T follicular helper cell (primary cell): ENCODE results near the gene DERA.
"Not testable (repeated sequence)": the region's sequence is repeated elsewhere in the genome, so short reads cannot be mapped to it uniquely, and the experiment has no call there.

Source experiments
- DNase-seq: peaks from one replicate; pipeline ENCODE4 v3.0.0-alpha.2; 2020; ENCODE audit warnings: low read depth

The DERA gene

DNA sequence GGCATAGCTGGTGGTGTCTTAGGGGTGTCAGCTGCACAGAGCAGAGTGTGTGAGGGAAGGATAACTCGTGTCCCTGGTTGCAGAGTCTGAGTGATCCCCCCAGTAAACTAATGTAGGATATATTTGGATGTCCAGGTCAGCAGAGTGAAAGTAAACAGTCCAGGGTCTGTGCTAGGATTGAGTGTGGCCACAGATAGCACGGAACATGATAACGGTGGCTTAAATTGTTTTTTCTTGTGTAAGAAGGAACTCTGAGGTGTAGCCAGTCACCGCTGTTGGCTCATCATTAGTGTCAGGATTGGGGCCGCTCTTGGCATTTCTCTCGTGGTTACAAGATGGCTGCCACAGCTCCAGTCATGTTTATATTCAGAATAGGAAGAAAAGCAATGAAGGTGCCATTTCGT, 97.3 kb downstream of the DERA start:
- DNase-seq = no peak

- no peak for DNase-seq
These were observed 101.0 kb downstream of the DERA start for GRCh38 chr12:16012117-16012516.

DNA sequence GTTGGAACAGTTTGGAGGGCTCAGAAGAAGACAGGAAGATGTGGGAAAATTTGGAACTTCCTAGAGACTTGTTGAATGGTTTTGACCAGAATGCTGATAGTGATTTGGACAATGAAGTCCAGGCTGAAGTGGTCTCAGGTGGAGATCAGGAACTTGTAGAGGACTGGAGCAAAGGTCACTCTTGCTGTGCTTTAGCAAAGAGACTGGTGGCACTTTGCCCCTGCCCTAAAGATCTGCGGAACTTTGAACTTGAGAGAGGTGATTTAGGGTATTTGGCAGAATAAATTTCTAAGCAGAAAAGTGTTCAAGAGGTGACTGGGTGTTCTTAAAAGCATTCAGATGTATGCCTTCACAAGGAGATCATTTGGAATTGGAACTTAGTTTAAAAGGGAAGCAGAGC, 102.6 kb downstream of the DERA start:
- not testable (repeated sequence) for DNase-seq

DNA sequence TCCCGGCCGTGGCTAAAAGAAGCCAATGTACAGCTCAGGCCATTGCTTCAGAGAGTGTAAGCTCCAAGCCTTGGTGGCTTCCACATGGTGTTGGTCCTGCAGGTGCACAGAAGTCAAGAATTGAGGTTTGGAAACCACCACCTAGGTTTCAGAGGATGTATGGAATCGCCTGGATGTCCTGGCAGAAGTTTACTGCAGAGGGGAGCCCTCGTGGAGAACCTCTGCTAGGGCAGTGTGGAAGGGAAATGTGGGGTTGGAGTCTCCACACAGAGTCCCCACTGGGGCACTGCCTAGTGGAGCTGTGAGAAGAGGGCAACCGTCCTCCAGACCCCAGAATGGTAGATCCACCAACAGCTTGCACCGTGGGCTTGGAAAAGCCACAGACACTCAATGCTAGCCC, 103.3 kb downstream of the DERA start:
- not testable (repeated sequence) for DNase-seq

GRCh38 chr12:16016748-16017147, 105.6 kb downstream of the DERA start:
- no peak for DNase-seq

DNA sequence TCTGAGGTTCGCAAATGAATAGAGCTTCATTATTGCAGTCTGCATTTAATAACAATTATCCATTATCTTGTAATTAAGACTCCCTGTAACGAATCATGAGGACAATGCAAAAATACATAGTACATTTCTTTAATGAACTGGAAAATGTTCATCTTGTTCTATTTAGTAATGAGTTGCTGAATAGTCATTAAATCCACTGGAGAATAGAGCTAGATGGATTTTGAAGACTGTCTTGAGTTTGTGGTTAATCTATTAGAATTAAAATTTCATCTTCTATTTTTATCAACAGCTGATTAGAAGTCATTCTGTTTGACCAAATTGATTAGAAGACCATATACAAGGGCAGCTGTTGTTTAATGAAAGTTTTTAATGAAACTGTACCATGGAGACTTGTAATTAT, 107.2 kb downstream of the DERA start:
- no peak for DNase-seq

DNA sequence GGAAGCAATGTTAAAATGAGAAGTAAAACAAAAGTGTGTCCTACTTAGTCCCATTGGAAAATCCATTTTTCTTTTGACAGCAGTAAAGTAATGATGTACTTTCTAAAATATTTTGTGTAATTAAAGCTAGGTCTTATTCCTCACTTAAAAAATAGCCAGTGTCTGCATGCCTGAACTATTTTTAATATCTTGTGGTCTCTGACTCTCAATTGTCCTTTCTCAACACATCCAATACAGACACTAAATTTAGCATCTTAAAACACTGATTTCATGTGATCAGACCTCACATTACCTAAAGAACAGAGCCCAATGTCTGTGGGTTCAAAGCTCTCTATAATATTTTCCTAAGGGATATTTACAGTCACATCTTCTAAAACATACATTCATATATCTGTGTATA, 108.0 kb downstream of the DERA start:
- DNase-seq = no peak

DNA sequence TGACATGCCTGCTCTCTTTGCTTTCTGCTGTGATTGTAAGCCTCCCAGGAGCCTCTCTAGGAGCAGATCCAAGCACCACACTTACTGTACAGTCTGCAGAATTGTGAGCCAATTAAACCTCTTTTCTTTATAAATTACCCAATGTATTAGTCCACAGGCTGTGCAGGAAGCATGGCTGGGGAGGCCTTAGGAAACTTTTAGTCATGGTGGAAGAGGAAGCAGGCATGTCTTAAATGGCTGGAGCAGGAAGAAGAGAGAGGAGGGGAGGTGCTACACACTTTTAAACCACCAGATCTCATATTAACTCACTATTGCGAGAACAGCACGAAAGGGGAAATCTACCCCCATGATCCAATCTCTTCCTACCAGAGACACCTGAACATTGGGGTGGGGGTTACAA, 108.9 kb downstream of the DERA start:
- no peak for DNase-seq

- no peak for DNase-seq
These were observed 109.9 kb downstream of the DERA start for GRCh38 chr12:16021026-16021425.

DNA sequence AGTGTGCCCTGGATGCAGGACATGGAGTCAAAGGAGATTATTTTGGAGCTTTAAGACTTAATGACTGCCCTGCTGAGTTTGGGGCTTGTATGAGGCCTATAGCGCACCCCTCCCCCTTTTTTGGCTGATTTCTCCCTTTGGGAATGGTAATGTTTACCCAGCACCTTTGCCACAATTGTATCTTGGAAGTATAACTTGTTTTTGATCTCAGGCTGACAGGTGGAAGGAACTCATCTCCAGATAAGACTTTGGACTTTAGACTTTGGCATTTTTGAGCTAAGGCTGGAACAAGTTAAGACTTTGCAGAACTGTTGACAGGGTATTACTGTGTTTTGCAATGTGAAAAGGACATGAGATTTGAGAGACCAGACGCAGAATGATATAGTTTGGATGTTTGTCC, 110.5 kb downstream of the DERA start:
- DNase-seq = no peak

DNA sequence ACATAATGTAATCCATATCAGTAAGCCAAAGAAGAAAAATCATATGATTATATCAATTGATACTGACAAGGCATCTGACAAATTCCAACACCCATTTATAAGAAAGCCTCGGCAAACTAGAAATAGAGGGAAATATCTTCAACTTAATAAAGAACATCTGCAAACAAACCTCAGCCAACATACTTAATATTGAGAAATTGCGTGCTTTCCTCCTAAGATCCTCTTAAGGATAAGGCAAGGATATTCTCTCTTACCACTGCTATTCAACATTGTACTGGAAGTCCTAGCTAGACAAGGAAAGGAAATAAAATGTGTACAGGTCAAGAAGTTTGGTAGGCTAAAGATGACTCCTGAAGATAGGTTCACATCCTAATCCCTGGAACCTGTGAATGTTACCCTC, 115.9 kb downstream of the DERA start:
- DNase-seq = no peak

DNA sequence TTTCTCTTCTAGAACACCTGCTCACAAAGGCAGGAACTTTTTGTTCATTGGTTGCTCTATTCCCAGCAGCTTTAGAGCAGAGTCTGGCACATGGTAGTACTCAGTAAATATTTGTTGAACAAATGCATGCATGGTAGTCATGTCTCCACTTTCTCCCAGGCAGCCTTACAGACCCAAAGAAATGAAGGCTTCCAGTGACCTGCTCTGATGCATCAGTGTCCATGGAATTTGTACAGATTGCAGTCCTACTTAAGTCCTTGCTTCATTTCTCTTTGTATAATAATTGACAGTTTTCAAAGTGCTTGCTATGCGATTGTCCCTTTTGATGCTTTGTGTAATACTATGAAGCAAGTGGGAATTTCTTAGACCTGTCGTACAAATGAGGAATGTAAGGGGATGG, 119.6 kb downstream of the DERA start:
- DNase-seq = no peak

DNA sequence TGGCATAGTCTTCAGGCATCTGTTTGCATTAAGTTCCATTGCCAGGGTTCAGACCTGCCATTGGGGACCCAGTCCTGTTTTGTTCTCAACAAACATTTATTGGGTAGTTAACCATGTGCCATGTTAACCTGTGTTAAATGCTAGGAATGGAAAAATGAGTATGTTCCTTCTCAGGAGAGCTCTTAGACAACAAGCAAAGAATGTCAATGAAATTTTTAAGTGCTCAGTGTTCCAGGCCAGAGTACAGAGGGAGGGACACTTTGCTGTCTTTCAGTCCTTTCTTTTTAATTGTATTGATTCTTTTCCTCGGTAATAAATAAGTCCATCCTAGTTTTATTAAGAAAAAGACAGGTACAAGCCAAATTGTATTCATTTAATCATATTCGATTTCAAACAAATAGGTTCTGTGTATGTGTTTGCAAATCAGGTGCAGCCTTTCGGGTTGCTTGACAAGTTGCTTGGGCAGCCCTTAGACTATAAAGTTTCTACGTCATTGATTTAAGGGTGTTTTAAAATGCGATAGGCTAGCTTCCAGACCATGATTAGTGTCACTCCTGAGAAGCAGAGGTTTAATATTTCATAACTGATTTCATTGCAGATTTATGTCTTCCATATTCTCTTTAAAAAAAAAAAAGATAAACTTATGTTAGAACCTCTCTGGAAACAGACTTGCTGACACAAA, 123.1 kb downstream of the DERA start:
- DNase-seq = no peak

DNA sequence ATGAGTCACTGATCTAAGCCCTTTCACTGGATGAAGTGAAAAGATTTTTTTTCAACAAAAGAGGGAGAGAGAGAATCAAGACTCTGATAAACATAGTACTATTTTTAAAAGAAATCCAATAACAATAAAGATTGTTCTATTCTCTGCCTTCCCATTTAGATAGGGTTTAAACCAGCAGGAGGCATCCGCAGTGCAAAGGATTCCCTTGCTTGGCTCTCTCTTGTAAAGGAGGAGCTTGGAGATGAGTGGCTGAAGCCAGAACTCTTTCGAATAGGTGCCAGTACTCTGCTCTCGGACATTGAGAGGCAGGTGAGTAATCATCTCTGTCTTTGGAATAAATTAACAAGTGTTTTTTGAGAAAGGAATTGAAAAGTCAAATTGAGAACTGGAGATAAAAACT, 124.9 kb downstream of the DERA start:
- DNase-seq = no peak

DNA sequence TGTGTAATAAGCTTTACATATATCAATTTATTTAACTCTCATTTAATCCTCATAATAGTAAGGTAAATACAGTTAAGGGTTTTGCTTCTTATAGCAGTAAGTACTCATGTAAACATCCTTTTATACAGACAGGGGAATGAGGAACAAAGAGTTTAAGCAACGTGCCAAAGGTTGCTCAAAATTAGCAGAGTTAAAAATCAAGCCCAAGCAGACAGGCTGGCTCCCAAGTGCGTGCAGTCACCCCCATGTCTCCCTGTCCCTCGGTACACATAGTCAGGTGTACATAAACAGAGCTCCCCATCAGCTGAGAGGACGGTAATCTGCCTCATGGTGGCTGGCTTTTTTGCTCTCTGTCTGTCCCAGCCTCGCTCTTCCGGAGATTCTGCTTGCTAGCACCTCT, 126.4 kb downstream of the DERA start:
- DNase-seq = no peak

DNA sequence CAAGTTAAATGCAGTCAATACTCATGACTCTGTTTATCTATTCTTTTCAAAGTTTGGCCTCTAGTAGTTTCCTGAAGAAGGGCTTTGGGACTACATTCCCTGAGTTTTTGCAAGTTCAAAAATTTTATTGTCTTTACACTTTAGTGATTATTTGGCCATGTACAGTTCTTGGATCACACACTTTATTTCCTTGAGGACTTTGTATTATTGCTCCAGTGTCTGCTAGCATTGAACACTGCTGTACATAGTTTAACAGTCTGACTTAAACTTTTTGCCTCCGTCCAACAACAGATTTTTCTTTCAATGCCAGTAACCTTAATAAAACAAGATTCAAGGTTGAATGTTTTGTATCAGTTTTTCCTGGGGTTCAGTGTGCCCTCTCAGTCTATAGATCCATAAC, 132.3 kb downstream of the DERA start:
- no peak for DNase-seq

DNA sequence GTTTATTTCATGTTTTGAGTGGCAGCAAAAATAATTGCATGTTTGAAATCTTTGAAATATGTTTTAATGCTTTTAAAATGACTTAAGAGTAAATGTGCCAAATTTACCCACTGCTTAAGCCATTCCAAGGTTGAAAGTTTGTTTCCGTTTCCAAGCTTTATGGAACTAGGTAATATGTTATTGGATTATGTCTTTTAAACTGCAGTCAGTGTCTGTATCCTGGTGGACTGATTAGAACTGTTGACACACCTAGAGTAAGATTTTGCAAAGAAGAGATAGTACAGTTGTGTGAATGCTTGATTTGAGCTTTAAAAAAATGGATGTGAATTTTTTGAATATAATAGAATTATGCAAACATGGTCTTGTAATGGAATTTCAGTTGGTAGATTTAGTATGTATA, 135.1 kb downstream of the DERA start:
- DNase-seq = no peak

DNA sequence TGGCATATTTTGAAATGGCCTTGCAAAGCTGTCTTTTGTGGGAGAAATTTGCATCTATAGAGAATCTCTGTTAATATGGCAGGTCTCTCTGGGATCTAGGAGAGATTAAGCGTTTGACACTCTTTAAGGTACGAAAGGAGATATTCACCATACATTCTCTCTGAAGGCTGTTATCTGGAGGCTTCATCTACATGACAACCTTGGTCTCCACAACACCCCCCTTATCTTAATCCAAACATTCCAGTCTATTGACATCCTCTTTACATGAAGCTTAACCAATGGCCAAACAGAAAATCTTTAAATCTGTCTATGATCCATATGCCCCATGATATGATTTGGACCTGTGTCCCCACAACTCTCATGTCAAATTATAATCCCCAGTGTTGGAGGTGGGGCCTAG, 137.4 kb downstream of the DERA start:
- DNase-seq = no peak

GRCh38 chr12:16056910-16057309, 145.8 kb downstream of the DERA start:
- DNase-seq = no peak

DNA sequence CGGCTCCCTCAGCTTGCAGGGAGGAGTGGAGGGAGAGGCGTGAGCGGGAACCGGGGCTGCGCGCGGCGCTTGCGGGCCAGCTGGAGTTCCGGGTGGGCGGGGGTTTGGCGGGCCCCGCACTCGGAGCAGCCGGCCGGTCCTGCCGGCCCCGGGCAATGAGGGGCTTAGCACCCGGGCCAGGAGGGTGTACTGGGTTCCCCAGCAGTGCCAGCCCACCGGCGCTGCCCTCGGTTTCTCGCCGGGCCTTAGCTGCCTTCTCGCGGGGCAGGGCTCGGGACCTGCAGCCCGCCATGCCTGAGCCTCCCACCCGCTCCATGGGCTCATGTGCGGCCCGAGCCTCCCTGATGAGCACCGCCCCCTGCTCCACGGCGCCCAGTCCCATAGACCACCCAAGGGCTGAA, 146.2 kb downstream of the DERA start:
- DNase-seq = not testable (repeated sequence)

DNA sequence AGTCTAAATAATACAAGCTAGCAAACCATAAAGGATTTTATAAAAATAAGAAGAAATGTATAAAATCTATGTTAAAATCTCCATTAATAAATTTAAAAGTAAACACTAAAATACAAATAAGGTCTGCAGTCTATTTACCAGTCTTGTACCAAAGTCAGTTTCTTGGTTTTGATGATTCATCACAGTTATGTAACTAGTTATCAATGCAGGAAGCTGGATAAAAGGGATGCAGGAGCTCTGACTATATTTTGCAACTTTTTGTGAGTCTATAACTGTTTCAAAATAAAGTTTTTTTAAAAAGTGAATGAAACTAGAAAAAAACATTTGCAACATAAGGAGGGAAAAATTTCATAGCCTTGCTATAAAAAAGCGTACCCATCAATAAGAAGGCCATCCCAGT, 151.5 kb downstream of the DERA start:
- no peak for DNase-seq

DNA sequence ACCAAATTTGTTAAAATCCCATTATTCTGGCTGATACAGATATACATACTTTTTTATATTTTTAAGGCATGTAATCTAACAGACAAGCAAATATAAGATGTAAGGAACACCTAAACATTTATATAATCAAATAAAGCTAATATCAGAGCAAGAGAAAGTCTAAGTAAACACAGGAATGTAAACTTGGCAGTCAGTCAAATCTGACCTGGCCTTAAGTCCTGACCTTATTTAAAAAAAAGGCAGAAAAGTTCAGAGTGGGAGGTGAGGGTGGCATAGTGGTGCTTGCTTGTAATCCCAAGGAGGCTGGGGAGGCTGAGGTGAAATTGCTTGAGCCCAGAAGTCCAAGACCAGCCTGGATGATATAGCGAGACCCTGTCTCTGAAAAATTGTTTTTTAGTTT, 152.6 kb downstream of the DERA start:
- no peak for DNase-seq

DNA sequence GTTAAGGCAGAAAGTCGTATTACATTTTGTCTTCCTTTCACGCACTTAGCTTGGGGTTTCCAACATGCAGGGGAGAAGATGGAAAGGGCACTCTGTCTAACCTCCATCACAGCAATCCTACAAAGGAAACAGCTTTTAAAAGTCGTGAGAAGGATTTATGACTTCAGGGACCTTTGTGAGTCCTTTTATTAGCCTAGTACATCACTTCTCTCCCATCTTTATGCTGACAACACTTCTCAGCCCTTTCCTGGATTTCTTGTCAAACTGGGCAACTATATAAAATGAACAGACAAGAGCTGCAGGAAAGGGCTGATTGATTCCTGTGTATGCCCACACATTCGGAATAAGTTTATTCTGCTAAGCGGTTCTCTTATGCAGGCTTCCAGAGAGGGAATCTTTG, 159.0 kb downstream of the DERA start:
- no peak for DNase-seq

GRCh38 chr12:16072678-16073077, 161.5 kb downstream of the DERA start:
- no peak for DNase-seq

- no peak for DNase-seq
These were observed 163.8 kb downstream of the DERA start for GRCh38 chr12:16074894-16075293.
